ENCODE measurements around the gene CD47.

CD47 gene

DNA sequence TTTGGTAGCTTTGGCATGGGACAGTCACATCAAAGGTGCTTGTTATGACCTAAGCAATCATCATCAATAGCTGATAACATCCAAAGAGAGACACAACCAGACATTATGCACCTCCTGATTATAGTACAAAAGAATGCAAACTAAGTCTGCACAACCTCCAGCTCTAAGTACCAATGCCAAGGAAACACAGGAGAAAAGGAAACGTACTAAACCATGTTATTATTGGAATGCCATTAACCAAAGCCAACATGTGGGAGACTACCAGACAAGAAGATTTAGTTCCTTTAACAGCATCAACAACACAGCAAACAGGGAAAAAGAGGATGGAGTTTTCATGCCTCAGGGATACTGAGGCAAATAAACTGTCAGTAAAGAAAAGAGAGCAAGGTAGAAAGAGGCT lies 61.4 kb downstream of the CD47 start:
- Histone ChIP-seq H4K20me1 (ENCODE audit: insufficient read depth, low read length, poor library complexity, severe bottlenecking) (no peaks in the 10 kb centered on the region), H3K9me3 (ENCODE audit: insufficient read depth, low read depth, low read length) (no peaks in the 10 kb centered on the region)

DNA sequence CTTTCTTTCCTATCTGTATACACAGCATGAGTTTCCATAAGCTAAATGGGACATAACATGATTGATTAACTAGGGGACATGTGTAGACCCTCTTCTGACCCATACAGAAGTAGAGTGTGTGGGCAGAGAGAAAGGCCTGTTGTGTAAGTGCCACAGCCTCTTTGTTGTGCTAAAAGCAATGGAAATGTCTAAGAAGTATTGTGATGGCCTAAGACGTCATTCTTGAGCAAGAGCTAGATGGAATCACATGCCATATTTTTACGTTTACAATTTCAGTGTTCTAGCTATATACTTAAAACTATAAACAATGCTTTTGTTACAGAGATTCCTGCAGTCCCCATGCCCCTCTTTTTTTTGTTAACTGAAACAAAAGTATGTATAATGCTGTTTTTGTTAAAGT lies 61.9 kb downstream of the CD47 start:
- no peak for TF ChIP-seq EZH2phosphoT487 (IDR thresholded peaks at IDR 0.05; ENCODE audit: borderline replicate concordance)
- TF ChIP-seq, protein P1, sequence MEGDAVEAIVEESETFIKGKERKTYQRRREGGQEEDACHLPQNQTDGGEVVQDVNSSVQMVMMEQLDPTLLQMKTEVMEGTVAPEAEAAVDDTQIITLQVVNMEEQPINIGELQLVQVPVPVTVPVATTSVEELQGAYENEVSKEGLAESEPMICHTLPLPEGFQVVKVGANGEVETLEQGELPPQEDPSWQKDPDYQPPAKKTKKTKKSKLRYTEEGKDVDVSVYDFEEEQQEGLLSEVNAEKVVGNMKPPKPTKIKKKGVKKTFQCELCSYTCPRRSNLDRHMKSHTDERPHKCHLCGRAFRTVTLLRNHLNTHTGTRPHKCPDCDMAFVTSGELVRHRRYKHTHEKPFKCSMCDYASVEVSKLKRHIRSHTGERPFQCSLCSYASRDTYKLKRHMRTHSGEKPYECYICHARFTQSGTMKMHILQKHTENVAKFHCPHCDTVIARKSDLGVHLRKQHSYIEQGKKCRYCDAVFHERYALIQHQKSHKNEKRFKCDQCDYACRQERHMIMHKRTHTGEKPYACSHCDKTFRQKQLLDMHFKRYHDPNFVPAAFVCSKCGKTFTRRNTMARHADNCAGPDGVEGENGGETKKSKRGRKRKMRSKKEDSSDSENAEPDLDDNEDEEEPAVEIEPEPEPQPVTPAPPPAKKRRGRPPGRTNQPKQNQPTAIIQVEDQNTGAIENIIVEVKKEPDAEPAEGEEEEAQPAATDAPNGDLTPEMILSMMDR (conservative IDR thresholded peaks at IDR 0.05; ENCODE audit: low read length), result no peak
- Histone ChIP-seq H4K20me1 (ENCODE audit: insufficient read depth, low read length, poor library complexity, severe bottlenecking) (no peaks in the 10 kb centered on the region), H3K9me2 (replicated peaks; ENCODE audit: low read depth, low read length) (no peaks in the 10 kb centered on the region), H3K36me3 (ENCODE audit: insufficient read depth, low read length) (no peaks in the 10 kb centered on the region), H3K4me1 (ENCODE audit: insufficient read depth, low read length, poor library complexity, severe bottlenecking) (peaks cover 13% of the 10 kb centered on the region), H3K27me3 (ENCODE audit: insufficient read depth, low read length, poor library complexity, severe bottlenecking) (no peaks in the 10 kb centered on the region), H3K9me3 (ENCODE audit: insufficient read depth, low read depth, low read length) (no peaks in the 10 kb centered on the region), H3K4me2 (ENCODE audit: low read depth, low read length, poor library complexity, severe bottlenecking) (no peak overlapping the region), H3K79me2 (ENCODE audit: insufficient read depth, low read length) (no peaks in the 10 kb centered on the region), H3F3A (ENCODE audit: low read depth) (no peaks in the 10 kb centered on the region), H2AFZ (ENCODE audit: low read length) (no peak overlapping the region), H3K4me3 (ENCODE audit: low read length, poor library complexity, severe bottlenecking) (no peak overlapping the region), H3K9ac (ENCODE audit: low read depth, low read length, poor library complexity, severe bottlenecking) (no peak overlapping the region)

More for the DNA sequence above, 61.4 kb downstream of the CD47 start:
- H3K4me2 ChIP-seq (ENCODE audit: low read depth, low read length, poor library complexity, severe bottlenecking), result no peak overlapping the region
- H3K4me3 ChIP-seq (ENCODE audit: low read length, poor library complexity, severe bottlenecking), result no peak overlapping the region
- no peaks in the 10 kb centered on the region for H3K36me3 ChIP-seq (ENCODE audit: insufficient read depth, low read length)
- no peaks in the 10 kb centered on the region for H3K27me3 ChIP-seq (ENCODE audit: insufficient read depth, low read length, poor library complexity, severe bottlenecking)
- peaks cover 10% of the 10 kb centered on the region for H3K4me1 ChIP-seq (ENCODE audit: insufficient read depth, low read length, poor library complexity, severe bottlenecking)
- H3K9ac ChIP-seq (ENCODE audit: low read depth, low read length, poor library complexity, severe bottlenecking), result no peak overlapping the region
- H3K79me2 ChIP-seq (ENCODE audit: insufficient read depth, low read length), result no peaks in the 10 kb centered on the region
- TF ChIP-seq EZH2phosphoT487 (IDR thresholded peaks at IDR 0.05; ENCODE audit: borderline replicate concordance), result no peak
- TF ChIP-seq, protein P1 (conservative IDR thresholded peaks at IDR 0.05; ENCODE audit: low read length), result no peak
- no peaks in the 10 kb centered on the region for H3F3A ChIP-seq (ENCODE audit: low read depth)
- H3K9me2 ChIP-seq (replicated peaks; ENCODE audit: low read depth, low read length), result no peaks in the 10 kb centered on the region
- H2AFZ ChIP-seq (ENCODE audit: low read length), result no peak overlapping the region

DNA sequence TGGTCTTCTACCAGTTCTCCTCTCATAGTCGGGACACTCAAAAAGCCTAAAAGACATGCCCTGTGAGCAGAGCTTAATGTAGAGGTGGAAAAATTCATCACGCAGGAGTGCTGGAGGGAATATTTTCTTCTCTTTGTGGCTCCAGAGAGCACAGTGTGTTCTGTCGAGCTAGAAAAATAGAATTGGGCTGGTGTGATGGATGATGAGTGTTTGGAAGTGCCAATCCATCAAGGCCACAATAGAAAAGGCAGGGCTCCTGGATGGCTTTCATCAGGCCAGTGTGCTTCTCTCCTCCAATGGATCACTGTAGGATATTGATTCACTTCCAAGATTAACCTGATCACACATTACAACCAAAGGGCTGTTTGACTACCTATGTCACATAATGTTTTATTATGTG lies 65.7 kb downstream of the CD47 start:
- no peaks in the 10 kb centered on the region for H3K79me2 ChIP-seq (ENCODE audit: insufficient read depth, low read length)
- H3K9ac ChIP-seq (ENCODE audit: low read depth, low read length, poor library complexity, severe bottlenecking), result no peak overlapping the region
- no peak overlapping the region for H3K4me3 ChIP-seq (ENCODE audit: low read length, poor library complexity, severe bottlenecking)
- no peaks in the 10 kb centered on the region for H3K36me3 ChIP-seq (ENCODE audit: insufficient read depth, low read length)
- H3K4me1 ChIP-seq (ENCODE audit: insufficient read depth, low read length, poor library complexity, severe bottlenecking), result peaks cover 16% of the 10 kb centered on the region
- H2AFZ ChIP-seq (ENCODE audit: low read length), result no peak overlapping the region
- no peaks in the 10 kb centered on the region for H3F3A ChIP-seq (ENCODE audit: low read depth)
- no peak overlapping the region for H3K4me2 ChIP-seq (ENCODE audit: low read depth, low read length, poor library complexity, severe bottlenecking)
- TF ChIP-seq, protein P1 (conservative IDR thresholded peaks at IDR 0.05; ENCODE audit: low read length), result no peak
- no peak for TF ChIP-seq EZH2phosphoT487 (IDR thresholded peaks at IDR 0.05; ENCODE audit: borderline replicate concordance)
- H4K20me1 ChIP-seq (ENCODE audit: insufficient read depth, low read length, poor library complexity, severe bottlenecking), result no peaks in the 10 kb centered on the region
- no peaks in the 10 kb centered on the region for H3K9me2 ChIP-seq (replicated peaks; ENCODE audit: low read depth, low read length)
- H3K9me3 ChIP-seq (ENCODE audit: insufficient read depth, low read depth, low read length), result no peaks in the 10 kb centered on the region
- H3K27me3 ChIP-seq (ENCODE audit: insufficient read depth, low read length, poor library complexity, severe bottlenecking), result no peaks in the 10 kb centered on the region

All from Loucy (cell line).